Stimulated activated CD8-positive, alpha-beta memory T cell treated with anti-CD3 and anti-CD28 coated beads, Interleukin-15, amount 100 ng/mL, for 24 hours (primary cell): ENCODE data around the gene DUSP19.
A peak's percentile ranks its signal among the peaks of the same experiment; 100 is the strongest.
"Not testable (repeated sequence)": the region's sequence is repeated elsewhere in the genome, so short reads cannot be mapped to it uniquely, and the experiment has no call there.

ENCODE experiments used
- DNase-seq: peaks from one replicate; pipeline ENCODE4 v3.0.0-alpha.2; 2020; ENCODE audit warnings: low read depth

DUSP19 gene

GRCh38 chr2:183078464-183079138 is at the start of gene DUSP19:
TSS of gene DUSP19 (plus strand) at chr2:183078747. CDS start at chr2:183078934, 187 bp downstream.
- peak; percentile 64 for DNase-seq

- DNase-seq, result no peak
Measured at GRCh38 chr2:183029219-183029618, 49.3 kb upstream of the DUSP19 start.

- DNase-seq, result no peak
Measured at GRCh38 chr2:183031911-183032794, 46.4 kb upstream of the DUSP19 start.

- DNase-seq, result no peak
Measured at GRCh38 chr2:183033951-183034350, 44.6 kb upstream of the DUSP19 start.

GRCh38 chr2:183034806-183035205 is 43.7 kb upstream of the DUSP19 start:
- DNase-seq, result no peak

- no peak for DNase-seq
Measured at GRCh38 chr2:183035298-183035953, 43.1 kb upstream of the DUSP19 start.

GRCh38 chr2:183035954-183036669 is 42.4 kb upstream of the DUSP19 start:
- no peak for DNase-seq

- DNase-seq, result no peak
Measured at GRCh38 chr2:183037074-183037552, 41.4 kb upstream of the DUSP19 start.

- DNase-seq, result peak; percentile 6
Measured at GRCh38 chr2:183037553-183038340, 40.8 kb upstream of the DUSP19 start.

GRCh38 chr2:183038341-183039300 is 39.9 kb upstream of the DUSP19 start, which contains the start of gene NCKAP1:
TSS of gene NCKAP1 (minus strand) at chr2:183038457. CDS start at chr2:183038099, 358 bp downstream.
- DNase-seq, result peak; percentile 79

- no peak for DNase-seq
Measured at GRCh38 chr2:183040604-183041003, 37.9 kb upstream of the DUSP19 start.

- DNase-seq, result not testable (repeated sequence)
Measured at GRCh38 chr2:183043580-183043979, 35.0 kb upstream of the DUSP19 start.

GRCh38 chr2:183047486-183048125 is 30.9 kb upstream of the DUSP19 start:
- not testable (repeated sequence) for DNase-seq

GRCh38 chr2:183049420-183049819 is 29.1 kb upstream of the DUSP19 start:
- no peak for DNase-seq

GRCh38 chr2:183057333-183057985 is 21.1 kb upstream of the DUSP19 start:
- DNase-seq, result no peak

GRCh38 chr2:183059561-183059960 is 19.0 kb upstream of the DUSP19 start:
- no peak for DNase-seq

GRCh38 chr2:183060571-183061231 is 17.8 kb upstream of the DUSP19 start:
- no peak for DNase-seq

GRCh38 chr2:183063083-183063482 is 15.5 kb upstream of the DUSP19 start:
- DNase-seq, result no peak
